ENCODE measurements around the gene CREB3L2.

DNA sequence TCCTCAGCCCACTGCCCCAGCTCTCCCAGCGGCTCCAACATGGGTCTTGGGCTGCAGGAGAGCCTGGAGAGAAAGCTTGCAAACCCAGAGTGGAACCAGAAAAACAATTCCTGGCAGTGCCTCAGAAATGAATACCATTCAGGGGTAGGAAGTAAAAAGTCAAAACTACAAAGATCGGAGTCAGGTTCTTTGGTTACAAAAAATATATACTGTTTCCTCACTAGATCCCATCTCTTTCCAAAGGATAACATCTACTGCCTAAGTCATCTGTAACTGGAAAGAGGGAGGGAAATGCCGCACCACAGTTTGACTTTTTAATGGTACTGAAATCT lies 14.9 kb downstream of the CREB3L2 start:
- TF ChIP-seq, protein P1, sequence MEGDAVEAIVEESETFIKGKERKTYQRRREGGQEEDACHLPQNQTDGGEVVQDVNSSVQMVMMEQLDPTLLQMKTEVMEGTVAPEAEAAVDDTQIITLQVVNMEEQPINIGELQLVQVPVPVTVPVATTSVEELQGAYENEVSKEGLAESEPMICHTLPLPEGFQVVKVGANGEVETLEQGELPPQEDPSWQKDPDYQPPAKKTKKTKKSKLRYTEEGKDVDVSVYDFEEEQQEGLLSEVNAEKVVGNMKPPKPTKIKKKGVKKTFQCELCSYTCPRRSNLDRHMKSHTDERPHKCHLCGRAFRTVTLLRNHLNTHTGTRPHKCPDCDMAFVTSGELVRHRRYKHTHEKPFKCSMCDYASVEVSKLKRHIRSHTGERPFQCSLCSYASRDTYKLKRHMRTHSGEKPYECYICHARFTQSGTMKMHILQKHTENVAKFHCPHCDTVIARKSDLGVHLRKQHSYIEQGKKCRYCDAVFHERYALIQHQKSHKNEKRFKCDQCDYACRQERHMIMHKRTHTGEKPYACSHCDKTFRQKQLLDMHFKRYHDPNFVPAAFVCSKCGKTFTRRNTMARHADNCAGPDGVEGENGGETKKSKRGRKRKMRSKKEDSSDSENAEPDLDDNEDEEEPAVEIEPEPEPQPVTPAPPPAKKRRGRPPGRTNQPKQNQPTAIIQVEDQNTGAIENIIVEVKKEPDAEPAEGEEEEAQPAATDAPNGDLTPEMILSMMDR (IDR thresholded peaks at IDR 0.05), result no peak
- TF ChIP-seq POLR2A (IDR thresholded peaks at IDR 0.05) (no peak), EP300 (IDR thresholded peaks at IDR 0.05) (no peak)
